ENCODE measurements around the gene ADAM22.

ADAM22 gene

GRCh38 chr7:88204525-88205110 lies 270.6 kb downstream of the ADAM22 start:
- no peak for DNase-seq (ENCODE audit: low read depth, low spot score)
- no peak for TF ChIP-seq CTCF (IDR thresholded peaks at IDR 0.05; ENCODE audit: insufficient read depth, low read length, missing control alignments)

GRCh38 chr7:88205179-88205578 lies 271.1 kb downstream of the ADAM22 start:
- ChIA-PET CTCF (interaction anchor here (0.9 to 1.0 kb wide), 2 partner anchors 13 to 15 kb away, joined by 3 read pairs; no protein-coding TSS in a partner anchor), POLR2A (no interaction called here)
- no peak for TF ChIP-seq CTCF (IDR thresholded peaks at IDR 0.05; ENCODE audit: insufficient read depth, low read length, missing control alignments)
- DNase-seq (ENCODE audit: low read depth, low spot score), result no peak
- H3K4me3 ChIP-seq (ENCODE audit: low read depth, low read length), result no peak overlapping the region

More at GRCh38 chr7:88204525-88205110, 270.6 kb downstream of the ADAM22 start:
- CTCF ChIA-PET, result interaction anchor here (1.0 kb wide), 1 partner anchor 14 kb away, joined by 3 read pairs; no protein-coding TSS in a partner anchor
- POLR2A ChIA-PET, result no interaction called here
- H3K4me3 ChIP-seq (ENCODE audit: low read depth, low read length), result no peak overlapping the region

GRCh38 chr7:88206254-88206653 lies 272.2 kb downstream of the ADAM22 start:
- ChIA-PET POLR2A (no interaction called here), CTCF (interaction anchor here (0.9 kb wide), 1 partner anchor 14 kb away, joined by 3 read pairs; no protein-coding TSS in a partner anchor)
- no peak for TF ChIP-seq CTCF (IDR thresholded peaks at IDR 0.05; ENCODE audit: insufficient read depth, low read length, missing control alignments)
- no peak for DNase-seq (ENCODE audit: low read depth, low spot score)
- H3K4me3 ChIP-seq (ENCODE audit: low read depth, low read length), result no peak overlapping the region

- no peak for TF ChIP-seq CTCF (IDR thresholded peaks at IDR 0.05; ENCODE audit: insufficient read depth, low read length, missing control alignments)
- no peak overlapping the region for H3K4me3 ChIP-seq (ENCODE audit: low read depth, low read length)
- DNase-seq (ENCODE audit: low read depth, low spot score), result no peak
- ChIA-PET CTCF (interaction anchor here (0.8 to 3.0 kb wide), 3 partner anchors 10 to 33 kb away, joined by 3 to 7 read pairs (median 3); no protein-coding TSS in a partner anchor), POLR2A (no interaction called here)
Measured at GRCh38 chr7:88208521-88208920, 274.5 kb downstream of the ADAM22 start.

- CTCF ChIA-PET, result no interaction called here
- DNase-seq (ENCODE audit: low read depth, low spot score), result no peak
- POLR2A ChIA-PET, result no interaction called here
- no peak for TF ChIP-seq CTCF (IDR thresholded peaks at IDR 0.05; ENCODE audit: insufficient read depth, low read length, missing control alignments)
- no peak overlapping the region for H3K4me3 ChIP-seq (ENCODE audit: low read depth, low read length)
Measured at GRCh38 chr7:88212918-88213317, 278.9 kb downstream of the ADAM22 start.

- TF ChIP-seq CTCF (IDR thresholded peaks at IDR 0.05; ENCODE audit: insufficient read depth, low read length, missing control alignments), result no peak
- POLR2A ChIA-PET, result no interaction called here
- DNase-seq (ENCODE audit: low read depth, low spot score), result no peak
- CTCF ChIA-PET, result no interaction called here
- H3K4me3 ChIP-seq (ENCODE audit: low read depth, low read length), result no peak overlapping the region
Measured at GRCh38 chr7:88214456-88214855, 280.4 kb downstream of the ADAM22 start.
